HepG2 (cell line): ENCODE data around the gene PDK2. TPM values are rescaled to one million over a fixed set of nuclear protein-coding genes. Genes with fewer than 3 reads are reported as not detected.

Experiments used
- AGO2 ChIP-seq: fragments of 200-400 bp; formaldehyde crosslinking; optimal IDR thresholded peaks from 2 replicates; pipeline ENCODE3; 2017; ENCODE audit warnings: mild to moderate bottlenecking, low read depth, low read length, moderate library complexity
- FOSL2 ChIP-seq: sonication (generic); formaldehyde crosslinking; IDR thresholded peaks from 2 replicates; pipeline ENCODE4 v1.4.0; 2020; ENCODE audit warnings: missing genetic modification reagents
- KDM1A ChIP-seq: IDR thresholded peaks from 2 replicates; pipeline ENCODE4 v1.6.1; 2016; ENCODE audit warnings: missing compliant biosample characterization
- KLF9 ChIP-seq: IDR thresholded peaks from 2 replicates; pipeline ENCODE4 v1.6.1; 2016; ENCODE audit warnings: low read depth
- MTF2 ChIP-seq: sonication (generic); formaldehyde crosslinking; IDR thresholded peaks from 2 replicates; pipeline ENCODE4 v1.5.0; 2020; ENCODE audit warnings: missing genetic modification reagents, borderline replicate concordance
- PAWR ChIP-seq: sonication (generic); formaldehyde crosslinking; IDR thresholded peaks from 2 replicates; pipeline ENCODE4 v1.4.0; 2020; ENCODE audit warnings: missing genetic modification reagents, mild to moderate bottlenecking, borderline replicate concordance
- POLR2G ChIP-seq: fragments of 200-400 bp; formaldehyde crosslinking; IDR thresholded peaks from 2 replicates; pipeline ENCODE4 v1.6.1; 2018; ENCODE audit warnings: mild to moderate bottlenecking, low read depth, low read length, moderate library complexity
- SALL2 ChIP-seq: sonication (generic); formaldehyde crosslinking; IDR thresholded peaks from 2 replicates; pipeline ENCODE4 v1.8.1; 2023; ENCODE audit warnings: mild to moderate bottlenecking, missing genetic modification reagents, inconsistent platforms
- SETDB1 ChIP-seq: sonication (generic); formaldehyde crosslinking; IDR thresholded peaks from 2 replicates; pipeline ENCODE4 v1.5.1; 2020; ENCODE audit warnings: missing genetic modification reagents, mild to moderate bottlenecking, borderline replicate concordance
- SNRNP70 ChIP-seq: fragments of 200-400 bp; formaldehyde crosslinking; IDR thresholded peaks from 2 replicates; pipeline ENCODE4 v1.6.1; 2017; ENCODE audit warnings: mild to moderate bottlenecking, low read depth, low read length, moderate library complexity
- STAG1 ChIP-seq: sonication (generic); formaldehyde crosslinking; IDR thresholded peaks from 2 replicates; pipeline ENCODE4 v1.4.0; 2020; ENCODE audit warnings: missing genetic modification reagents
- XRCC5 ChIP-seq: fragments of 200-400 bp; formaldehyde crosslinking; optimal IDR thresholded peaks from 2 replicates; pipeline ENCODE3; 2017; ENCODE audit warnings: mild to moderate bottlenecking, low read length
- ZNF180 ChIP-seq: sonication (generic); formaldehyde crosslinking; IDR thresholded peaks from 2 replicates; pipeline ENCODE4 v1.4.0; 2020; ENCODE audit warnings: low read depth, missing genetic modification reagents, borderline replicate concordance
- ZNF329 ChIP-seq: sonication (generic); formaldehyde crosslinking; IDR thresholded peaks from 2 replicates; pipeline ENCODE4 v1.9.0; 2021; ENCODE audit warnings: low read depth, mild to moderate bottlenecking, missing genetic modification reagents
- ZNF33B ChIP-seq: sonication (generic); formaldehyde crosslinking; IDR thresholded peaks from 2 replicates; pipeline ENCODE4 v1.5.1; 2020; ENCODE audit warnings: mild to moderate bottlenecking, missing genetic modification reagents
- ZNF446 ChIP-seq: sonication (generic); formaldehyde crosslinking; IDR thresholded peaks from 2 replicates; pipeline ENCODE4 v1.5.0; 2020; ENCODE audit warnings: mild to moderate bottlenecking, missing genetic modification reagents
- ZNF556 ChIP-seq: sonication (generic); formaldehyde crosslinking; IDR thresholded peaks from 2 replicates; pipeline ENCODE4 v1.4.0; 2020; ENCODE audit warnings: mild to moderate bottlenecking, missing genetic modification reagents, borderline replicate concordance
- polyA plus RNA-seq, 8 experiments: library from polyadenylated mRNA; depleted of rRNA in 3 of 8; stranded (reverse) in 7 of 8; unstranded in 1 of 8; fragments of >200 nt; fragmentation: Illumina TruSeq in 4 of 8; extraction: Trizol in 4 of 8; gene quantifications; 2 replicates each; pipeline versions ENCODE4 v1.2.1 to v1.2.3, GENCODE V29; 2011 to 2016; ENCODE audit warnings: low read depth in 4 of 8, missing spikeins in 1 of 8, mixed read lengths in 1 of 8; ENCODE audit not compliant: insufficient read depth in 1 of 8
- total RNA-seq, 5 experiments: library from RNA; depleted of rRNA; stranded (reverse); fragments of >200 nt; fragmentation: Illumina TruSeq; extraction: Trizol; gene quantifications; 2 replicates each; pipeline ENCODE4 v1.2.3, GENCODE V29; 2016; ENCODE audit warnings: low read depth in 1 of 5
- TF ChIP-seq, protein P1 (sequence below): sonication (generic); formaldehyde crosslinking; IDR thresholded peaks from 2 replicates; pipeline ENCODE4 v1.4.0; 2020; ENCODE audit warnings: missing genetic modification reagents, borderline replicate concordance
- TF ChIP-seq, protein P2 (sequence below), 2 experiments: sonication (generic) in 1 of 2; formaldehyde crosslinking in 1 of 2; IDR thresholded peaks; 2 replicates each; pipeline versions ENCODE4 v1.4.0 to v1.6.1; 2018 to 2020; ENCODE audit warnings: missing genetic modification reagents in 2 of 2, borderline replicate concordance in 1 of 2, low read depth in 1 of 2, mild to moderate bottlenecking in 1 of 2, missing biosample characterization in 1 of 2
- TF ChIP-seq, protein P3 (sequence below): IDR thresholded peaks from 2 replicates; pipeline ENCODE4 v1.6.1; 2016; ENCODE audit warnings: missing genetic modification reagents, missing compliant biosample characterization
- TF ChIP-seq, protein P4 (sequence below): sonication (generic); formaldehyde crosslinking; IDR thresholded peaks from 2 replicates; pipeline ENCODE4 v1.5.0; 2020; ENCODE audit warnings: missing genetic modification reagents, mild to moderate bottlenecking, borderline replicate concordance

PDK2 gene
- total and polyA plus RNA-seq, 2 of the 13 experiments (the other 11 are each of a cell fraction or from before 2014, with no cell fraction given) = 18.5 to 59.7 TPM

DNA sequence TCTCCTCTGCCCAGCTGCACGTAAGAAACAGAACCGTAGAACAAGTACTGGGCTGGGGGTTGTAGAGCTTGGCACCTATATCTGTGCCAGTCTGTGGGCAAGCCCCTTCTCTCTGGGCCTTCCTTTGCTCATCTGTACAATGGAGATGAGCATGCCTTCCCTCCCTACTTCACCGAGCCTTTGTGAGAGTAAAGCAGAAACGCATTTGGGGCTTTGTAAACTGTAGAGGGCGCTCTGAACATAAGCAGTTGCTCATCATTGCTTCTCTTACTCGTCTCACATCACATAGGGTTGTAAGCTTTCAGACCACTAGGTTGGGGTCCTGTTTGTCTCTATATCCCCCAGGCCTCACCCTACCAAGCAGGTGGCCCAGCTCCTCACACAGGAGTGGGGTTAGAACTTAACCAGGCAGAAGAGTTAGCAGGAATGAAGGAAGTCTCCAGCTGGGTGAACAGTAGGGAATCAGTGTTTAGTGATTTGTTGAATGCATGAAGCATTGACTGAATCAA is 19.8 kb downstream of the PDK2 start (continued):
- TF ChIP-seq STAG1 (CRISPR knock-in tag) = peak; percentile 73
- TF ChIP-seq KLF9 (CRISPR knock-in tag) = no peak
- no peak for TF ChIP-seq ZNF556 (CRISPR knock-in tag)
- no peak for TF ChIP-seq ZNF446 (CRISPR knock-in tag)
- TF ChIP-seq FOSL2 = no peak
- no peak for TF ChIP-seq SETDB1 (CRISPR knock-in tag)
- no peak for TF ChIP-seq SALL2 (CRISPR knock-in tag)
- TF ChIP-seq XRCC5 = peak; percentile 80
- TF ChIP-seq, protein P1, sequence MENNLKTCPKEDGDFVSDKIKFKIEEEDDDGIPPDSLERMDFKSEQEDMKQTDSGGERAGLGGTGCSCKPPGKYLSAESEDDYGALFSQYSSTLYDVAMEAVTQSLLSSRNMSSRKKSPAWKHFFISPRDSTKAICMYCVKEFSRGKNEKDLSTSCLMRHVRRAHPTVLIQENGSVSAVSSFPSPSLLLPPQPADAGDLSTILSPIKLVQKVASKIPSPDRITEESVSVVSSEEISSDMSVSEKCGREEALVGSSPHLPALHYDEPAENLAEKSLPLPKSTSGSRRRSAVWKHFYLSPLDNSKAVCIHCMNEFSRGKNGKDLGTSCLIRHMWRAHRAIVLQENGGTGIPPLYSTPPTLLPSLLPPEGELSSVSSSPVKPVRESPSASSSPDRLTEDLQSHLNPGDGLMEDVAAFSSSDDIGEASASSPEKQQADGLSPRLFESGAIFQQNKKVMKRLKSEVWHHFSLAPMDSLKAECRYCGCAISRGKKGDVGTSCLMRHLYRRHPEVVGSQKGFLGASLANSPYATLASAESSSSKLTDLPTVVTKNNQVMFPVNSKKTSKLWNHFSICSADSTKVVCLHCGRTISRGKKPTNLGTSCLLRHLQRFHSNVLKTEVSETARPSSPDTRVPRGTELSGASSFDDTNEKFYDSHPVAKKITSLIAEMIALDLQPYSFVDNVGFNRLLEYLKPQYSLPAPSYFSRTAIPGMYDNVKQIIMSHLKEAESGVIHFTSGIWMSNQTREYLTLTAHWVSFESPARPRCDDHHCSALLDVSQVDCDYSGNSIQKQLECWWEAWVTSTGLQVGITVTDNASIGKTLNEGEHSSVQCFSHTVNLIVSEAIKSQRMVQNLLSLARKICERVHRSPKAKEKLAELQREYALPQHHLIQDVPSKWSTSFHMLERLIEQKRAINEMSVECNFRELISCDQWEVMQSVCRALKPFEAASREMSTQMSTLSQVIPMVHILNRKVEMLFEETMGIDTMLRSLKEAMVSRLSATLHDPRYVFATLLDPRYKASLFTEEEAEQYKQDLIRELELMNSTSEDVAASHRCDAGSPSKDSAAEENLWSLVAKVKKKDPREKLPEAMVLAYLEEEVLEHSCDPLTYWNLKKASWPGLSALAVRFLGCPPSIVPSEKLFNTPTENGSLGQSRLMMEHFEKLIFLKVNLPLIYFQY (CRISPR knock-in tag) = no peak
- TF ChIP-seq, protein P2, sequence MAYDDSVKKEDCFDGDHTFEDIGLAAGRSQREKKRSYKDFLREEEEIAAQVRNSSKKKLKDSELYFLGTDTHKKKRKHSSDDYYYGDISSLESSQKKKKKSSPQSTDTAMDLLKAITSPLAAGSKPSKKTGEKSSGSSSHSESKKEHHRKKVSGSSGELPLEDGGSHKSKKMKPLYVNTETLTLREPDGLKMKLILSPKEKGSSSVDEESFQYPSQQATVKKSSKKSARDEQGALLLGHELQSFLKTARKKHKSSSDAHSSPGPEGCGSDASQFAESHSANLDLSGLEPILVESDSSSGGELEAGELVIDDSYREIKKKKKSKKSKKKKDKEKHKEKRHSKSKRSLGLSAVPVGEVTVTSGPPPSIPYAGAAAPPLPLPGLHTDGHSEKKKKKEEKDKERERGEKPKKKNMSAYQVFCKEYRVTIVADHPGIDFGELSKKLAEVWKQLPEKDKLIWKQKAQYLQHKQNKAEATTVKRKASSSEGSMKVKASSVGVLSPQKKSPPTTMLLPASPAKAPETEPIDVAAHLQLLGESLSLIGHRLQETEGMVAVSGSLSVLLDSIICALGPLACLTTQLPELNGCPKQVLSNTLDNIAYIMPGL (CRISPR knock-in tag; IDR thresholded peaks at IDR 0.05; ENCODE audit: borderline replicate concordance in 1 of 2, low read depth in 1 of 2) = peak in 1 of 2 experiments; percentile 72; a peak in 1 of 4 replicates
- TF ChIP-seq ZNF180 (CRISPR knock-in tag) = no peak
- TF ChIP-seq ZNF329 (CRISPR knock-in tag) = no peak
- TF ChIP-seq, protein P3, sequence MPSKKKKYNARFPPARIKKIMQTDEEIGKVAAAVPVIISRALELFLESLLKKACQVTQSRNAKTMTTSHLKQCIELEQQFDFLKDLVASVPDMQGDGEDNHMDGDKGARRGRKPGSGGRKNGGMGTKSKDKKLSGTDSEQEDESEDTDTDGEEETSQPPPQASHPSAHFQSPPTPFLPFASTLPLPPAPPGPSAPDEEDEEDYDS (CRISPR knock-in tag) = no peak
- no peak for TF ChIP-seq SNRNP70
- no peak for TF ChIP-seq POLR2G
- 0 out of 2 replicates have a peak, but pooled peaks have one; percentile 27 for TF ChIP-seq KDM1A
- no peak for TF ChIP-seq ZNF33B (CRISPR knock-in tag)
- TF ChIP-seq, protein P4, sequence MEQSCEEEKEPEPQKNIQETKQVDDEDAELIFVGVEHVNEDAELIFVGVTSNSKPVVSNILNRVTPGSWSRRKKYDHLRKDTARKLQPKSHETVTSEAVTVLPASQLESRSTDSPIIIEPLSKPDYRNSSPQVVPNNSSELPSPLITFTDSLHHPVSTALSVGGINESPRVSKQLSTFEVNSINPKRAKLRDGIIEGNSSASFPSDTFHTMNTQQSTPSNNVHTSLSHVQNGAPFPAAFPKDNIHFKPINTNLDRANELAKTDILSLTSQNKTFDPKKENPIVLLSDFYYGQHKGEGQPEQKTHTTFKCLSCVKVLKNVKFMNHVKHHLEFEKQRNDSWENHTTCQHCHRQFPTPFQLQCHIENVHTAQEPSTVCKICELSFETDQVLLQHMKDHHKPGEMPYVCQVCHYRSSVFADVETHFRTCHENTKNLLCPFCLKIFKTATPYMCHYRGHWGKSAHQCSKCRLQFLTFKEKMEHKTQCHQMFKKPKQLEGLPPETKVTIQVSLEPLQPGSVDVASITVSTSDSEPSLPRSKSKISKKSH = no peak
- TF ChIP-seq AGO2 = no peak
- TF ChIP-seq PAWR (CRISPR knock-in tag) = no peak
- TF ChIP-seq MTF2 (CRISPR knock-in tag) = no peak
